Measurements from ENCODE around the gene LTBP3.
"Not testable (repeated sequence)": the region's sequence is repeated elsewhere in the genome, so short reads cannot be mapped to it uniquely, and the experiment has no call there.

LTBP3 gene

GRCh38 chr11:65537296-65537597, 20.9 kb downstream of the LTBP3 start:
- no peak for DNase-seq (ENCODE audit: low read depth, low spot score)

- DNase-seq (ENCODE audit: low read depth, low spot score): no peak
Measured at GRCh38 chr11:65536412-65537295, 21.5 kb downstream of the LTBP3 start.

GRCh38 chr11:65535102-65535501, 23.1 kb downstream of the LTBP3 start:
- DNase-seq (ENCODE audit: low read depth, low spot score): no peak

GRCh38 chr11:65532388-65533064, 25.6 kb downstream of the LTBP3 start:
- DNase-seq (ENCODE audit: low read depth, low spot score): no peak

- DNase-seq (ENCODE audit: low read depth, low spot score): no peak
Measured at GRCh38 chr11:65530157-65530496, 28.0 kb downstream of the LTBP3 start.

- no peak for DNase-seq (ENCODE audit: low read depth, low spot score)
Measured at GRCh38 chr11:65529475-65530156, 28.5 kb downstream of the LTBP3 start.

- DNase-seq (ENCODE audit: low read depth, low spot score): no peak
Measured at GRCh38 chr11:65528819-65529350, 29.3 kb downstream of the LTBP3 start.

GRCh38 chr11:65526744-65527143, 31.4 kb downstream of the LTBP3 start:
- DNase-seq (ENCODE audit: low read depth, low spot score): no peak

GRCh38 chr11:65525546-65526480, 32.3 kb downstream of the LTBP3 start:
- DNase-seq (ENCODE audit: low read depth, low spot score): no peak

- peak; percentile 90 for DNase-seq (ENCODE audit: low read depth, low spot score)
Measured at GRCh38 chr11:65524741-65525545, 33.2 kb downstream of the LTBP3 start, which contains the start of gene SCYL1. Gene SCYL1, plus strand, starts transcription at chr11:65525083. Its CDS starts 71 bp downstream, at chr11:65525154.

- DNase-seq (ENCODE audit: low read depth, low spot score): no peak
Measured at GRCh38 chr11:65524014-65524740, 34.0 kb downstream of the LTBP3 start.

GRCh38 chr11:65523631-65523968, 34.6 kb downstream of the LTBP3 start:
- DNase-seq (ENCODE audit: low read depth, low spot score): not testable (repeated sequence)

GRCh38 chr11:65522718-65523630, 35.2 kb downstream of the LTBP3 start:
- DNase-seq (ENCODE audit: low read depth, low spot score): not testable (repeated sequence)

GRCh38 chr11:65521777-65522521, 36.2 kb downstream of the LTBP3 start:
- DNase-seq (ENCODE audit: low read depth, low spot score): not testable (repeated sequence)

GRCh38 chr11:65518941-65519549, 39.1 kb downstream of the LTBP3 start:
- not testable (repeated sequence) for DNase-seq (ENCODE audit: low read depth, low spot score)

GRCh38 chr11:65516135-65516968, 41.8 kb downstream of the LTBP3 start:
- no peak for DNase-seq (ENCODE audit: low read depth, low spot score)

GRCh38 chr11:65512311-65512710, 45.8 kb downstream of the LTBP3 start:
- not testable (repeated sequence) for DNase-seq (ENCODE audit: low read depth, low spot score)
